Kidney (tissue), 14 donors: ENCODE measurements around the gene KRT82. TPM values are rescaled to one million over a fixed set of nuclear protein-coding genes. Genes with fewer than 3 reads are reported as not detected.
A peak's percentile ranks its signal among the peaks of the same experiment; 100 is the strongest.

ENCODE experiments used
- DNase-seq, 5 donors: peaks; one replicate each; pipeline ENCODE4 v3.0.0-alpha.2; 2013 to 2020
- FAIRE-seq: peaks from 2 replicates; lab custom pipeline; 2012; peaks lifted over from hg19 to GRCh38; lab: Jason Lieb, UNC
- H3K27ac ChIP-seq, 2 donors: one replicate each; pipeline ENCODE4 v1.7.0; 2013; ENCODE audit warnings: low read depth in 2 of 2, low read length in 2 of 2, inconsistent platforms in 1 of 2
- H3K27me3 ChIP-seq: one replicate; pipeline ENCODE4 v1.7.1; 2013; ENCODE audit warnings: low read length, inconsistent platforms; ENCODE audit not compliant: control insufficient read depth, insufficient read depth
- H3K36me3 ChIP-seq, 3 donors: one replicate each; pipeline versions ENCODE4 v1.7.0 to v1.7.1; 2013; ENCODE audit warnings: low read length in 3 of 3, control low read depth in 1 of 3, inconsistent platforms in 1 of 3; ENCODE audit not compliant: insufficient read depth in 3 of 3, control insufficient read depth in 2 of 3
- H3K4me1 ChIP-seq, 3 donors: one replicate each; pipeline versions ENCODE4 v1.7.0 to v1.7.1; 2013; ENCODE audit warnings: low read length in 3 of 3, inconsistent platforms in 1 of 3, low read depth in 1 of 3; ENCODE audit not compliant: control insufficient read depth in 2 of 3, insufficient read depth in 2 of 3
- H3K4me3 ChIP-seq, 3 donors: one replicate each; pipeline versions ENCODE4 v1.7.0 to v1.8.1; 2013; ENCODE audit warnings: low read length in 3 of 3, control low read depth in 1 of 3, inconsistent platforms in 1 of 3
- H3K9ac ChIP-seq, 3 donors: one replicate each; pipeline versions ENCODE4 v1.7.0 to v1.7.1; 2013; ENCODE audit warnings: low read length in 3 of 3, control low read depth in 1 of 3, inconsistent platforms in 1 of 3
- H3K9me3 ChIP-seq, 3 donors: one replicate each; pipeline versions ENCODE4 v1.7.0 to v1.7.1; 2013; ENCODE audit warnings: low read length in 3 of 3, control low read depth in 1 of 3, inconsistent platforms in 1 of 3; ENCODE audit not compliant: control insufficient read depth in 2 of 3, insufficient read depth in 1 of 3
- intact Hi-C: fragments of 100-400 bp; cut with DNase I; formaldehyde crosslinking; loops from one replicate; pipeline ENCODE4 v1.11.1; 2022
- polyA plus RNA-seq: library from polyadenylated mRNA; stranded (reverse); fragments of 350-450 nt; fragmentation: Illumina TruSeq; extraction: RNeasy Lipid Tissue Mini Kit (QIAGEN cat#74804); gene quantifications from one replicate; pipeline ENCODE4 v1.2.3, GENCODE V29; 2014; ENCODE audit warnings: low read depth, low replicate concordance; ENCODE audit not compliant: insufficient read depth
- total RNA-seq: library from RNA; stranded (reverse); fragmentation: NEBNext Ultra II Directional; extraction: Animal tissue kit (Norgen Biotek cat#: 25700); gene quantifications from one replicate; pipeline ENCODE4 v1.2.1, GENCODE V29; 2021
- TF ChIP-seq, protein P1 (sequence below): IDR thresholded peaks from 3 replicates; pipeline ENCODE4 v1.5.1; 2012; ENCODE audit warnings: mild to moderate bottlenecking, moderate library complexity, borderline replicate concordance; ENCODE audit not compliant: insufficient read depth; ENCODE audit errors: extremely low read depth
- donor health status: control.
- donor health status: control.
- donor health status: control.
- donor health status: control.
- donor health status: control.
- donor health status: DM: yes; HTN: yes; CAD: no.
- donor health status: Normal renal cell carcinoma (clear cell type).

KRT82 gene
- total and polyA plus RNA-seq, 2 donors from 2014 or later: not detected

DNA sequence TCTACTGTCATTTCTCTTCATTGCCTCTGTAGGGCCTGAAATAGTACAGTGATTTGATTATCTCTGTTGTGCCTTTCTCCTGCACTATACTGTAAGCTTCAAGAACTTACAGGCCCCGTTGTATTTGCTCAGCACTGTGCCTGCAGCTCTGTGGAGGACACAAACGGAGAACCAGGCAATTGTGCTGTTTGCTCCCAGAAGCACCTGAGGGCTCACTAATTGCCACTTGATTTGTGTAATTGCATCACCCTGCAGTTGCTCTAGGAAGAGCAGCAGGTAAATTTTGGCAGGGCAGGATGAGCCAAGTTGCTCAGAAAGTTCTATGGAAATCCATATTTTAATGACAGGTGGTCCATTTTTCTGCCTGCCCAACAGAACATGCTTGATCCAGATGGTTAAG lies 11.6 kb upstream of the KRT82 start:
- no peak overlapping the region for H3K4me3 ChIP-seq
- no peak for DNase-seq
- H3K9me3 ChIP-seq: no peaks in the 10 kb centered on the region
- no peaks in the 10 kb centered on the region for H3K36me3 ChIP-seq
- no peaks in the 10 kb centered on the region for H3K27me3 ChIP-seq
- no peak for FAIRE-seq
- H3K4me1 ChIP-seq: peaks cover 0 to 2% (median 0%) of the 10 kb centered on the region in 3 donors
- TF ChIP-seq, protein P1, sequence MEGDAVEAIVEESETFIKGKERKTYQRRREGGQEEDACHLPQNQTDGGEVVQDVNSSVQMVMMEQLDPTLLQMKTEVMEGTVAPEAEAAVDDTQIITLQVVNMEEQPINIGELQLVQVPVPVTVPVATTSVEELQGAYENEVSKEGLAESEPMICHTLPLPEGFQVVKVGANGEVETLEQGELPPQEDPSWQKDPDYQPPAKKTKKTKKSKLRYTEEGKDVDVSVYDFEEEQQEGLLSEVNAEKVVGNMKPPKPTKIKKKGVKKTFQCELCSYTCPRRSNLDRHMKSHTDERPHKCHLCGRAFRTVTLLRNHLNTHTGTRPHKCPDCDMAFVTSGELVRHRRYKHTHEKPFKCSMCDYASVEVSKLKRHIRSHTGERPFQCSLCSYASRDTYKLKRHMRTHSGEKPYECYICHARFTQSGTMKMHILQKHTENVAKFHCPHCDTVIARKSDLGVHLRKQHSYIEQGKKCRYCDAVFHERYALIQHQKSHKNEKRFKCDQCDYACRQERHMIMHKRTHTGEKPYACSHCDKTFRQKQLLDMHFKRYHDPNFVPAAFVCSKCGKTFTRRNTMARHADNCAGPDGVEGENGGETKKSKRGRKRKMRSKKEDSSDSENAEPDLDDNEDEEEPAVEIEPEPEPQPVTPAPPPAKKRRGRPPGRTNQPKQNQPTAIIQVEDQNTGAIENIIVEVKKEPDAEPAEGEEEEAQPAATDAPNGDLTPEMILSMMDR: no peak
- H3K27ac ChIP-seq: no peak overlapping the region
- intact Hi-C loops: no loop called here
- H3K9ac ChIP-seq: no peak overlapping the region

DNA sequence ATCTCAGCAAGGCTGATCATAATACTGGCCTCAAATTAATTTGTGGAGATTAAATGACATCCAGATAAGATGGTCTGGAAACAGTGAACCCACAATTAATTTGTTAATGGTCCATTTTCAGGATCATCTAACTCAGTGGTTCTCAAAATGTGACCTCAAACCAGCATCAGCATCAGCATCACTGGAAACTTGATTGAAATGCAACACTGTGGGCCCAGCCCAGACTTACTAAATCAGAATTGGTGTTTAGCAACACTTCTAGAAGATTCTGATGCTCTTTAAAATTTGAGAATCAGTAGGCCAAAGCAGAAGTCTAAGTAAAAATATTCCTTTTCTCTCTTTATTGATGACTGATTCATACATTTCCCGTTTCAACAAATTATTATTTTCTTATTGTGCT lies 10.7 kb upstream of the KRT82 start:
- Histone ChIP-seq H3K27ac (peak overlapping the region in 1 of 2 donors; percentile 15), H3K9me3 (no peaks in the 10 kb centered on the region), H3K27me3 (no peaks in the 10 kb centered on the region), H3K4me1 (peaks cover 0 to 2% (median 0%) of the 10 kb centered on the region in 3 donors), H3K36me3 (no peaks in the 10 kb centered on the region), H3K9ac (no peak overlapping the region), H3K4me3 (no peak overlapping the region)
- FAIRE-seq (no peak), DNase-seq (no peak)
- intact Hi-C loops: no loop called here
- TF ChIP-seq, protein P1: no peak

DNA sequence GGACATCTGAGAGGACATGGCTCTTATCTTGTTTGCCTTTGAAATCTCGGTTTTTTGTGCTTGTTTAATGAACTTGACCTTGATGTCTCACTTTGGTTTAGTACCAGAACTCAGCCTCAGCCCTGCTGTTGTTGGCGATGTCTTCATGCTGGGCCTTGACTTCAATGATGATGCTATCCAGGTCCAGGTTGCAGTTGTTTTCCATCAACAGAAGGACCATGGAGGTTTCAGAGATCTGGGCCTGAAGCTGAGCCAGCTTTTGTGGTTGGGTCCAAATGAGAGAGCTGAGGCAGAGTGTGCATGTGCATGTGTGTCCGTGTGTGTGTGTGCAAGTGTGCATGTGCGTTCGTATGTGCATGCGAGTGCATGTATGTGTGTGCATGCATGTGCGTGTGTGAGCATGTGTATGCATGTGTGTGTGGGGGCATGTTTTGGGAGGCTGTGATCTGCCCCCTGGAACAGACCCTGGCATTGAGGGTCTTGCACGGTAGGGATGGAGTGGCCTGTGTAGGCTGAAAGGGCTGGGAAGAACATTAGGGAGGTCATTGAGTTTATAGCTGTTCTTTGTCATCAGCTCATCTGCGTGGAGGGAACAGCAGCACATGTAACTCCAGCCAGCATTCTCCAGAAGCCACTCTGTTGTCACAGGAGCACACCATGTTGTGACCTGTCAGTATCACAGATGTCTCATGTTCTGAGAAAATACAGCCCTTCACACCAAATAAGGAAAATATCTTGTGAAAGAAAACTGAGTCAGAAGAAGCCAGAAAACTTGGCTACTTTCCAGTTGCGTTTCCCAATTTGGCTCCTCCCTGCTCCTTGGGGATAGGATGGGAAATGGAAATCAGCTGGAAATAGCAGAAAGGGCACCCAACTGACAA lies 10.0 kb upstream of the KRT82 start:
- H3K36me3 ChIP-seq: no peaks in the 10 kb centered on the region
- H3K4me3 ChIP-seq: no peak overlapping the region
- H3K27ac ChIP-seq: peak overlapping the region in 1 of 2 donors; percentile 59
- H3K4me1 ChIP-seq: peaks cover 0 to 2% (median 0%) of the 10 kb centered on the region in 3 donors
- DNase-seq (peak in 3 of 5 donors; percentile 22 to 85 (median 77)), FAIRE-seq (no peak)
- H3K9me3 ChIP-seq: no peaks in the 10 kb centered on the region
- intact Hi-C loops: no loop called here
- no peak overlapping the region for H3K9ac ChIP-seq
- H3K27me3 ChIP-seq: no peaks in the 10 kb centered on the region
- TF ChIP-seq, protein P1: no peak
